Measurements from ENCODE around the gene PRKD2. TPM values are rescaled to one million over a fixed set of nuclear protein-coding genes. Genes with fewer than 3 reads are reported as not detected.

The PRKD2 gene
- total RNA-seq, 1 donor from 2014 or later, result 9.6 TPM

DNA sequence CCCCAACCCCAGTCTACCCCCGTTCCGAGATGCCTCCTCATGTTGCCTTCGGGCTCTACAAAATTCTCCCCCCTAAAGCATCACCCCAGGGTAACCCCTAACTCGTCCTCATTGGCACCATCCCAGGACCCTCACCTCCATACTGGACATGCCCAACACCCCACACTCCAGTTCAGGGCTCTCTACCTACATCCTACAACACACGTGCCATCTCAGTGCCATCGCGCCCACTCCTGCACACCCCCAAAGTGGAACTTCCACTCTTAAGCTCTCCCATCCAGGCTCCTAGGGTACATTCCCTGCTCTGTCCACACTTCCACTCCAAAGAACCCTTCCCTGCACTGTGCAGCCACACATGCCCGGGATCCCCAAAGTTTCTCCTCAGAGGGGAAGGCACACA, 28.1 kb upstream of the PRKD2 start:
- ATAC-seq, result no peak
- no peak for DNase-seq (ENCODE audit: missing footprints)
- intact Hi-C loops (cut with DNase I), result loop anchor here (5.0 kb wide), 1 partner anchor 43 kb away; no protein-coding TSS in a partner anchor

DNA sequence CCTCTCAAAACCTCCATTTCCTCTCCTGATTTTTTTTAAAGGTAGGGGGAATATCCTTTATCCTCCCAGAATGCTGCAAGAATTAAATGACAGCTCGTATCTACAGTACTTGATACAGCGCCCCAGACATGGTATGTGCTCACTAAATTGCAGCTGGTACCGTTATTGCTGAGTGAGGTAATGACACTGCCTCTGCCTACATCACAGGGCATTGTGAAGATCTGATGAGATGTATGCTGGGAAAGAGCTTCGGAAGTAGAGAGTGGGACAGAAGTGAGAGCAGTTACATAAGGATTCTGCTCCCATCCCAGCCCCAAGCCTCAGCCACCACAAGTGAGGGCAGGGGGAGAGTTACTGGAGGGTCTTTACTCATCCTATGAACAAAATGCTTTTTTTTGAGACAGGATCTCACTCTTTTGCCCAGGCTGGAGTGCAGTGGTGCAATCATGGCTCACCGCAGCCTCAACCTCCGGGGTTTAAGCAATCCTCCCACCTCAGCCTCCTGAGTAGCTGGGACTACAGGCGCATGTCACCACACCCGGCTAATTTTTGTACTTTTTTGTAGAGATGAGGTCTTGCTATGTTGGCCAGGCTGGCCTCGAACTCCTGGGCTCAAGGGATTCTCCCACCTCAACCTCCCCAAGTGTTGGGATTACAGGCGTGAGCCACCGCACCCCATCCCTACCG, 27.2 kb upstream of the PRKD2 start:
- DNase-seq (ENCODE audit: missing footprints) (no peak), ATAC-seq (no peak)
- intact Hi-C loops (cut with DNase I), result no loop called here

DNA sequence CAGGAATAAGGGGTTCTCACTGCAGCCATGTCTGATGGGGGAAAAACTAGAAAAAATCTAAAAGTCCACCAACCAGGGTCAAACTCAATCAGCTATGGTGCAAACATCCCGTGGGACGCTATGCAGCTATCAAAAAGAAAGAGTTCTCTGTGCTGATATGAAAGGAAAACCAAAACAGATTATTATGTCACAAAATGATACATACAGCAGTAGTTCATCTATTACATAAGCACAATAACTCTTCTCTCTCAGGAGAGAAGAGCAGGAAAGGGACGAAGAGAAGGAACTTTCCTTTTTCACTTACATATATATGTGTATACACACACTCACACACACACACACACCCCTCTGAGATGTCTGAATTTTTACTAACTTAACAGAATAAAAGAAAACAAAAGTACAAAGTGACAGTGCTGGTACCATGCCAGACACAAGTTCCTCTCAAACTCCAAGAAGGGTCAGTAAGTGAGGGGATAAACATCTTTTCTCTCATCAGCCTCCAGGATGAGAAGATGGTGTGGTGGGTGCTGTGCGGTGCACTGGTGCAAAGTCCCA, 26.1 kb upstream of the PRKD2 start:
- DNase-seq (ENCODE audit: missing footprints), result no peak
- no peak for ATAC-seq
- intact Hi-C loops (cut with DNase I), result no loop called here

- DNase-seq (ENCODE audit: missing footprints) (peak; percentile 67), ATAC-seq (no peak)
- intact Hi-C loops (cut with DNase I), result no loop called here
Observed at GRCh38 chr19:46741447-46741846, 24.5 kb upstream of the PRKD2 start.

DNA sequence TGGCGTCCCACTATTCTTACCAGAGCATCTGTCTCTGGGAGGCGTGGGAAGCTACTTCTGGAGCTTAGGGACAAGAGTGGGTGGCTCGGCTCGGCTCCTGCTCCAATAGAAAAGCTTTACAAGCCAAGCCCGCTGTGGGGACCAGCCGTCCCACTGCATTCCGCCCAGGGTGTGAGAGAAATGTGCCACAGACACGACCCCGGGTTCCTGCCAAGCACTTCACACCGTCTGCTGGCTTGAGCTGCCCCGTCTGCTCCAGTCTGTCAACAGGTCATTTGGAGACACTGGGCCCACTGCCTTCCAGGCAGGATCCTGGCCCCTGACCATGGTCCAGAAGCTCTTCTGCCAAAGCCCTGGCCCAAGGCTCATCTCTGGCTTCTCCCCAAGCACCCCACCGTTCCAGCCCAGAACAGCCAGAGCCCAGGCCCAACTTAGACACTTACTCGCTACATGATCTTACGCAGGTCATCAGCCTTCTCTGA, 22.4 kb upstream of the PRKD2 start:
- peak; percentile 93 for ATAC-seq
- intact Hi-C loops (cut with DNase I), result no loop called here

DNA sequence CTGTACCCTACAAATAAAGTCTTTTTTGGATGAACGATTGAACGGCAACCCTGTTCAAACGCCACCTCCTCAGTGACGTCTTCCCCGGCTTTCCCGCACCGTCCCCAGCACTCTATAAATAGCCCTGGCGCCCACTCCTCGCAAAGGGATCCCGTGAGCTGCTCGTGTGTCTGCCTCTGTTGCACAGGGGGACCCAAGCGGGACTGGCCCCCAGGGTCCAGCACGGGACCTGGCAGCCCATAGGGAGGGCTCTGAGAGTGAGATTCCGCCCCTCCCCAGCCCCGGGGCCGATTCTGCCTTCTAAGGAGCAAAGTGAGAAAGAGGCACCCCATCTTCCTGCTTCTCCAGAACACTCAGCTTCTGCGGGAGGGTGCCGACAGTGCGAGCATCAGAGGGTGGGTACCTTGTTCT, 20.9 kb upstream of the PRKD2 start:
- intact Hi-C loops (cut with DNase I), result no loop called here
- peak; percentile 42 for DNase-seq (ENCODE audit: missing footprints)

More for the DNA sequence above, 22.4 kb upstream of the PRKD2 start:
- DNase-seq (ENCODE audit: missing footprints), result peak; percentile 86

DNA sequence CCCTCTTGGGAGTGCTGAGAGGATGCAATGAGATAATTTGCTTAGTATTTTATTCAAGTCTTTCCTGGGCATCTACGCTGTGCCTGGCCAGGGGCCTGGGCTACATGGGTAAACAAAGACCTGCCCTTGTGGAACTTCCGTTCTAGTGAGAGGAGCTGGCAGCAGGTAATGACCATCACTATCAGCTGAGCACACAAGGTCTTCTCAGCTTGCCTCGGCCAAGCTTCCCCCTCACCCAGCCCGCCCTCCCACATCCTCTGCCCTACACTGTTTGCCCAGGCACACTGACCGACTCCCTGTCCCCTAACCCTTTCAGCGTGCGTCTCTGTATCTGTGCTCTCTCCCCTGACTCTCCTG, 20.4 kb upstream of the PRKD2 start:
- peak; percentile 39 for DNase-seq (ENCODE audit: missing footprints)
- intact Hi-C loops (cut with DNase I), result no loop called here
- ATAC-seq, result no peak

More for the DNA sequence above, 20.9 kb upstream of the PRKD2 start:
- no peak for ATAC-seq

GRCh38 chr19:46736531-46737297, 19.8 kb upstream of the PRKD2 start:
- peak; percentile 50 for DNase-seq (ENCODE audit: missing footprints)
- peak; percentile 33 for ATAC-seq
- intact Hi-C loops (cut with DNase I), result no loop called here

GRCh38 chr19:46733690-46734292, 16.9 kb upstream of the PRKD2 start:
- intact Hi-C loops (cut with DNase I), result no loop called here
- DNase-seq (ENCODE audit: missing footprints) (peak; percentile 32), ATAC-seq (no peak)

- intact Hi-C loops (cut with DNase I), result no loop called here
- ATAC-seq (peak; percentile 39), DNase-seq (ENCODE audit: missing footprints) (peak; percentile 79)
Observed at GRCh38 chr19:46732966-46733689, 16.2 kb upstream of the PRKD2 start.

DNA sequence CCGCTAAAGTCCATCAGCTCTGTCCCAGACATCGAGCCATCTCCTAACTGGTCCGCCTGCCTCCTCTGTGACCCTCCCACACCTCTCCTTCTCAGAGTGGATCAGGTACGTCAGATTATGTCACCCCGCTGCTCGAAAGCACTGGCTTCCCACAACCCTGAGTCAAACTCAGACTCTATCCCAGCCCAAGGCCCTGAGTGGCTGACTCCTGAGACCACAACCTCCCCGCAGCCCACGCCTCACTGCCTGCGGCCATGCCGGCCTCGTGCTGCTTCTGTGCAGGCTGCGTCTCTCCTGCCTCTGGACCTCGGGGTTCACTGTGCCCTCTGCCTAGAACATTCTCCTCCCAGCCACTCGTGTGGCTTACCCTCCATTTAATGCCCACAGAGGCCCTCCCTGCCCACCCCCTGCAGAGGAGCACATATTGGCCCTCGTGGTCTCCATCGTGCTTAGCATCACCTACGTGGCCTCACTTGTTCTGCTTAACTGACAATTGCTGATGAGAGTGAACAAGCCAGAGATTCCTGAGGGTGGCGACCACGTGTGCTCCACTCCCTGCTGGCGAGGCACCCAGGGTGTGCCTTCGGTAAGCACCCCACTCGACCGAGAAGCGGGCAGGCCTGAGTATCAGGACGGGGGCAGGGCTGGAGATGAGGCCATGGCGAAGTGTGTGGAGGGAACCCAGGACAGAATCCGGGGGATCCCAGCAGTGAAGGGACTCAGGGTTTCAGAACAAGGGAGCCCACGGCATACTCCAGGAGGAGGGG, 15.4 kb upstream of the PRKD2 start:
- ATAC-seq (no peak), DNase-seq (ENCODE audit: missing footprints) (peak; percentile 42)
- intact Hi-C loops (cut with DNase I), result no loop called here

DNA sequence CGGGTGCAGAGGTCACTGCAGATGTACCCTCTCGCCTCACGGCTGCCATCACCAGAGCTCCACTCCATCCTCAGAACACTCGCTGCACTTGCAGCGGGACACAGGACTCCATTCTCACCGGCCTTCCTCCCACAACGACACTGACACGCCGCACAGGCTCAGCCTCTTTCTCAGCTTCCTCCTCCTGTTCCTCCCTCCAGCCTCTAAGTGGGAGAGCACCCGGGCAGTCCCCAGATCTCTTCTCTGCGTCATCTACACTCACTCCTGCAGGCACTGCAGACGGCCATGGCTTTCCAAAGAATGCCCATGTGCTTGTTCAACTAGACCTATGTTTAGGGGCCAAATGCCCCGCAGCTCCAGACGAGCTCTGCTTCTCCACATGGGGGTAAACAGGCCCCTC, 14.7 kb upstream of the PRKD2 start:
- DNase-seq (ENCODE audit: missing footprints) (peak; percentile 60), ATAC-seq (no peak)
- intact Hi-C loops (cut with DNase I), result no loop called here

- no peak for ATAC-seq
- intact Hi-C loops (cut with DNase I), result no loop called here
- peak; percentile 87 for DNase-seq (ENCODE audit: missing footprints)
Observed at GRCh38 chr19:46731007-46731501, 14.1 kb upstream of the PRKD2 start.

DNA sequence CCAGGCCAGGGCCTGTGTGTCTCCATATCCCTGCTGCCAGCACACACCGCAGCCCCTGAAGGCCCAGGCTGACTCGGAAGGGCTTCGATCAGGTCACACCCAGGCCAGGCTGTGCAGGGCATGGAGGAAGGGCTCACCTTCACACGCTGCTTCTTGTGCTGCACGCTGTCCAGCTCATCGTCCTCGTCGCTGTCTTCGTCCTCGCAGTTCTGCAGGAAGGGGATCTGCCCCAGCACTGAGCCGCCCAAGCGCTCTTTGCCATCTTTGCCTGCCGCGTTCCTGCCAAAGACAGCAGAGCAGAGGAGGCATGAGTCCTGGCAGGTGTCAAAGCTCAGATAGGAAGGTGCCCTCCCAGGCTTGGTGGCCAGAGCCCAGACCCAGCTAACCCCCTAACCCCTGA, 13.7 kb upstream of the PRKD2 start:
- no peak for DNase-seq (ENCODE audit: missing footprints)
- intact Hi-C loops (cut with DNase I), result no loop called here
- no peak for ATAC-seq

GRCh38 chr19:46730187-46730586, 13.3 kb upstream of the PRKD2 start:
- intact Hi-C loops (cut with DNase I), result no loop called here
- peak; percentile 16 for DNase-seq (ENCODE audit: missing footprints)
- no peak for ATAC-seq

- intact Hi-C loops (cut with DNase I), result no loop called here
- no peak for ATAC-seq
- DNase-seq (ENCODE audit: missing footprints), result no peak
Observed at GRCh38 chr19:46729696-46730095, 12.8 kb upstream of the PRKD2 start.

GRCh38 chr19:46728693-46729339, 11.9 kb upstream of the PRKD2 start:
- ATAC-seq (peak; percentile 62), DNase-seq (ENCODE audit: missing footprints) (peak; percentile 93)
- intact Hi-C loops (cut with DNase I), result loop anchor here (1.0 kb wide), 1 partner anchor 24 kb away; no protein-coding TSS in a partner anchor

Data from Right ventricle myocardium inferior (tissue), 1 donor.